HepG2 (cell line): ENCODE results near the gene PIP5K1C. TPM values are rescaled to one million over a fixed set of nuclear protein-coding genes. Genes with fewer than 3 reads are reported as not detected.

ENCODE experiments used
- ATAC-seq: fragments of 200-7000 bp; cut with Tn5 transposase; 3 replicates; pipeline ENCODE4 v1.9.1; 2020; ENCODE audit warnings: mild to moderate bottlenecking, moderate library complexity
- BruUV-seq: library from RNA; stranded (reverse); fragments of 400-500 nt; replicated peaks from 2 replicates; lab custom pipeline; 2021; lab: Mats Ljungman, UMichigan
- CTCF ChIA-PET: fragments of 300-600 bp; formaldehyde crosslinking; extraction: SDS; loops from one replicate; lab custom pipeline; 2021; ENCODE audit warnings: low total read pairs, inconsistent platforms, low intra/inter-chr PET ratio; lab: Yijun Ruan, JAX
- POLR2A ChIA-PET: fragments of 350-600 bp; sonication (Branson Sonifier 250); formaldehyde crosslinking; loops from one replicate; lab custom pipeline; 2020; ENCODE audit warnings: antibody characterized with exemption, inconsistent platforms; lab: Yijun Ruan, JAX
- DNase-seq: peaks from one replicate; pipeline ENCODE4 v3.0.0-alpha.2; 2015; ENCODE audit warnings: low spot score
- FAIRE-seq: peaks from 3 replicates; lab custom pipeline; 2011; peaks lifted over from hg19 to GRCh38; lab: Jason Lieb, UNC
- H2AFZ ChIP-seq: one replicate; pipeline ENCODE4 v1.6.1; 2011; ENCODE audit warnings: low read length, inconsistent platforms
- H3K27ac ChIP-seq: fragments of 300-600 bp; 3 replicates; pipeline ENCODE4 v1.8.0; 2011; ENCODE audit warnings: mixed run types, mild to moderate bottlenecking, mixed read lengths, low read length, inconsistent platforms; ENCODE audit not compliant: insufficient read depth; ENCODE audit errors: extremely low read length
- H3K27me3 ChIP-seq, 2 experiments: fragments of 200-600 bp in 1 of 2; 2 replicates in 1 of 2; 3 replicates in 1 of 2; pipeline versions ENCODE4 v1.6.0 to v1.8.0; 2011; ENCODE audit warnings: low read length in 2 of 2, mild to moderate bottlenecking in 2 of 2, moderate library complexity in 2 of 2, inconsistent platforms in 1 of 2; ENCODE audit not compliant: insufficient read depth in 2 of 2, control insufficient read depth in 1 of 2
- H3K36me3 ChIP-seq, 2 experiments: fragments of 200-600 bp in 1 of 2; replicated peaks in 1 of 2; 2 replicates in 1 of 2; 3 replicates in 1 of 2; pipeline versions ENCODE4 v1.5.1 to v1.8.0; 2011; ENCODE audit warnings: low read length in 2 of 2, inconsistent platforms in 1 of 2; ENCODE audit not compliant: insufficient read depth in 2 of 2, control insufficient read depth in 1 of 2
- H3K4me1 ChIP-seq: 2 replicates; pipeline ENCODE4 v1.5.1; 2012; ENCODE audit warnings: low read length, inconsistent platforms; ENCODE audit not compliant: insufficient read depth
- H3K4me2 ChIP-seq: 2 replicates; pipeline ENCODE4 v1.6.0; 2011; ENCODE audit warnings: low read depth, low read length, inconsistent platforms
- H3K4me3 ChIP-seq, 3 experiments: fragments of 200-600 bp in 1 of 3; sonication (generic), shearing (Covaris generic) in 1 of 3; replicated peaks in 1 of 3; 2 replicates each; pipeline ENCODE4 v1.5.1; 2011 to 2016; ENCODE audit warnings: low read length in 3 of 3, inconsistent platforms in 2 of 3, low read depth in 2 of 3, mild to moderate bottlenecking in 2 of 3, control low read depth in 1 of 3, mixed read lengths in 1 of 3; ENCODE audit not compliant: insufficient read depth in 1 of 3
- H3K79me2 ChIP-seq: one replicate; pipeline ENCODE4 v1.6.1; 2011; ENCODE audit warnings: low read length, inconsistent platforms; ENCODE audit not compliant: insufficient read depth
- H3K9ac ChIP-seq: 2 replicates; pipeline ENCODE4 v1.6.0; 2011; ENCODE audit warnings: mild to moderate bottlenecking, low read depth, low read length, inconsistent platforms; ENCODE audit not compliant: insufficient read depth
- H3K9me3 ChIP-seq: 2 replicates; pipeline ENCODE4 v1.5.1; 2012; ENCODE audit warnings: mild to moderate bottlenecking, low read length
- H4K20me1 ChIP-seq: 2 replicates; pipeline ENCODE4 v1.6.0; 2011; ENCODE audit warnings: inconsistent platforms, mild to moderate bottlenecking, low read length, moderate library complexity; ENCODE audit not compliant: insufficient read depth
- CHCHD3 ChIP-seq: sonication (generic); formaldehyde crosslinking; IDR thresholded peaks from 2 replicates; pipeline ENCODE4 v1.8.0; 2022; ENCODE audit warnings: mild to moderate bottlenecking, missing genetic modification reagents, moderate library complexity
- DPF2 ChIP-seq: sonication (generic); formaldehyde crosslinking; IDR thresholded peaks from 2 replicates; pipeline ENCODE4 v1.4.0; 2020; ENCODE audit warnings: mild to moderate bottlenecking, low read depth, missing genetic modification reagents, borderline replicate concordance
- IKZF5 ChIP-seq: IDR thresholded peaks from 2 replicates; pipeline ENCODE4 v1.6.1; 2018; ENCODE audit warnings: missing genetic modification reagents, mild to moderate bottlenecking, missing compliant biosample characterization
- NBN ChIP-seq: fragments of 450-650 bp; conservative IDR thresholded peaks from 2 replicates; pipeline ENCODE4 v1.6.1; 2017
- NFKB2 ChIP-seq: sonication (generic); formaldehyde crosslinking; IDR thresholded peaks from 2 replicates; pipeline ENCODE4 v1.4.0; 2020; ENCODE audit warnings: missing genetic modification reagents, borderline replicate concordance
- NFKBIZ ChIP-seq: IDR thresholded peaks from 2 replicates; pipeline ENCODE4 v1.6.1; 2018; ENCODE audit warnings: missing genetic modification reagents, missing compliant biosample characterization
- SMAD1 ChIP-seq: sonication (generic); formaldehyde crosslinking; IDR thresholded peaks from 2 replicates; pipeline ENCODE4 v1.4.0; 2020; ENCODE audit warnings: missing genetic modification reagents, low read depth, mild to moderate bottlenecking, borderline replicate concordance
- SNAPC2 ChIP-seq: sonication (generic); formaldehyde crosslinking; IDR thresholded peaks from 2 replicates; pipeline ENCODE4 v1.8.1; 2022; ENCODE audit warnings: mild to moderate bottlenecking, missing genetic modification reagents
- ZBTB20 ChIP-seq: sonication (generic); formaldehyde crosslinking; IDR thresholded peaks from 2 replicates; pipeline ENCODE4 v1.8.1; 2023; ENCODE audit warnings: missing genetic modification reagents, low read depth, mild to moderate bottlenecking, borderline replicate concordance
- ZFY ChIP-seq: sonication (generic); formaldehyde crosslinking; IDR thresholded peaks from 2 replicates; pipeline ENCODE4 v1.4.0; 2020; ENCODE audit warnings: missing genetic modification reagents
- ZSCAN5A ChIP-seq: sonication (generic); formaldehyde crosslinking; IDR thresholded peaks from 2 replicates; pipeline ENCODE4 v1.8.0; 2022; ENCODE audit warnings: mild to moderate bottlenecking, missing genetic modification reagents, borderline replicate concordance
- WGBS: methylation state at CpG from one replicate; pipeline ENCODE4 v1.1.6; 2017; ENCODE audit warnings: low lambda C conversion rate; 5-methylcytosine and 5-hydroxymethylcytosine counted together
- in situ Hi-C: cut with HindIII; loops from 2 replicates; pipeline ENCODE4 v1.10.0; 2017; ENCODE audit warnings: low pct_unique_long_range_greater_than_20kb; ENCODE audit not compliant: extremely low pct_ligation_motif_present
- intact Hi-C: fragments of 100-400 bp; cut with micrococcal nuclease; formaldehyde crosslinking; loops from one replicate; pipeline ENCODE4 v1.10.0; 2022; ENCODE audit not compliant: unreplicated experiment
- polyA plus RNA-seq, 8 experiments: library from polyadenylated mRNA; depleted of rRNA in 3 of 8; stranded (reverse) in 7 of 8; unstranded in 1 of 8; fragments of >200 nt; fragmentation: Illumina TruSeq in 4 of 8; extraction: Trizol in 4 of 8; gene quantifications; 2 replicates each; pipeline versions ENCODE4 v1.2.1 to v1.2.3, GENCODE V29; 2011 to 2016; ENCODE audit warnings: low read depth in 4 of 8, missing spikeins in 1 of 8, mixed read lengths in 1 of 8; ENCODE audit not compliant: insufficient read depth in 1 of 8
- total RNA-seq, 5 experiments: library from RNA; depleted of rRNA; stranded (reverse); fragments of >200 nt; fragmentation: Illumina TruSeq; extraction: Trizol; gene quantifications; 2 replicates each; pipeline ENCODE4 v1.2.3, GENCODE V29; 2016; ENCODE audit warnings: low read depth in 1 of 5
- TF ChIP-seq, protein P1 (sequence below): sonication (generic); formaldehyde crosslinking; IDR thresholded peaks from 2 replicates; pipeline ENCODE4 v1.8.0; 2022; ENCODE audit warnings: mild to moderate bottlenecking, missing genetic modification reagents; ENCODE audit not compliant: insufficient replicate concordance

The PIP5K1C gene
- total and polyA plus RNA-seq, 2 of the 13 experiments (the other 11 are each of a cell fraction or from before 2014, with no cell fraction given): 3.6 to 4.3 TPM

DNA sequence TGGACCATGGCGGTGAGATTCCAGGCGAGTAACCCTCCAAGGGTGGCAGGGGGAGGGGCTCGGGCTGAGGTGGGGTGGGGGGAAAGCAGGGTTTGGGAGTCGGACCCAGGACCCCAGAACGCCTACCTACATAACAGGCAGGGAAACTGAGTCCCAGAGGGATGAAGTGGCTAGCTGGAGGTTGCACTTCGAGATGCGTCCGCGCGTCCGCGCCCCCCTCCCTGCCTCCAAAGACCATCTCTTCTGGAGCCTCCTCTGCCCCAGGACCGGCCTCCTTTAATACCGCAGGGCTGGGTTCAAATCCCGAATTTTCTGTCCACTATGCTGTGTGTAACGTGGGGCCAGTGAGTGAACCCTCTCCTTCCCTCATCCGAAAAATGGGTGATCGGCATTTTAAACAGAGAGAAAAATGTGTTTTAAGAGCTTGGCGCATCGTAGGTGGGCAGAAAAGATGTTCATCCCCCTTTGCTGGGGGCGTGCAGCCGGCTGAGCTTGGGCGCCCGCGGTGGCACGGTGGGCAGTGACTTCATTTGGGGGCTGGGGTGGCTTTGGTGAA lies 21.7 kb upstream of the PIP5K1C start:
- H3K4me2 ChIP-seq: no peak overlapping the region
- peaks cover 30% of the 10 kb centered on the region for H3K4me1 ChIP-seq
- no peak for ATAC-seq
- no peaks in the 10 kb centered on the region for H3K79me2 ChIP-seq
- no peaks in the 10 kb centered on the region for H3K36me3 ChIP-seq
- H3K9ac ChIP-seq: no peak overlapping the region
- ChIA-PET CTCF (no interaction called here), POLR2A (interaction anchor here (0.6 to 0.7 kb wide), 2 partner anchors 12 to 39 kb away, joined by 3 read pairs; partner anchors contain the start of gene APBA3)
- 91% methylated on average over 19 of the region's 26 CpGs for WGBS
- no peaks in the 10 kb centered on the region; a peak in 1 of 5 replicates for H3K27me3 ChIP-seq
- H3K4me3 ChIP-seq: no peak overlapping the region
- H2AFZ ChIP-seq: no peak overlapping the region
- in situ Hi-C loops (no loop called here), intact Hi-C loops (no loop called here)
- FAIRE-seq: no peak
- no peak for DNase-seq
- TF ChIP-seq NFKBIZ (CRISPR knock-in tag): no peak
- no peak for TF ChIP-seq SNAPC2 (CRISPR knock-in tag)
- no peak for TF ChIP-seq SMAD1 (CRISPR knock-in tag)
- TF ChIP-seq NFKB2 (CRISPR knock-in tag): no peak
- no peak for TF ChIP-seq ZFY (CRISPR knock-in tag)
- TF ChIP-seq, protein P1, sequence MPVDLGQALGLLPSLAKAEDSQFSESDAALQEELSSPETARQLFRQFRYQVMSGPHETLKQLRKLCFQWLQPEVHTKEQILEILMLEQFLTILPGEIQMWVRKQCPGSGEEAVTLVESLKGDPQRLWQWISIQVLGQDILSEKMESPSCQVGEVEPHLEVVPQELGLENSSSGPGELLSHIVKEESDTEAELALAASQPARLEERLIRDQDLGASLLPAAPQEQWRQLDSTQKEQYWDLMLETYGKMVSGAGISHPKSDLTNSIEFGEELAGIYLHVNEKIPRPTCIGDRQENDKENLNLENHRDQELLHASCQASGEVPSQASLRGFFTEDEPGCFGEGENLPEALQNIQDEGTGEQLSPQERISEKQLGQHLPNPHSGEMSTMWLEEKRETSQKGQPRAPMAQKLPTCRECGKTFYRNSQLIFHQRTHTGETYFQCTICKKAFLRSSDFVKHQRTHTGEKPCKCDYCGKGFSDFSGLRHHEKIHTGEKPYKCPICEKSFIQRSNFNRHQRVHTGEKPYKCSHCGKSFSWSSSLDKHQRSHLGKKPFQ (CRISPR knock-in tag): no peak
- TF ChIP-seq NBN: no peak
- no peak for TF ChIP-seq IKZF5 (CRISPR knock-in tag)
- TF ChIP-seq ZSCAN5A (CRISPR knock-in tag): no peak
- TF ChIP-seq CHCHD3 (CRISPR knock-in tag): no peak
- no peak for TF ChIP-seq ZBTB20
- no peak for TF ChIP-seq DPF2
- H4K20me1 ChIP-seq: no peaks in the 10 kb centered on the region
- H3K9me3 ChIP-seq: no peaks in the 10 kb centered on the region
- no peak overlapping the region for H3K27ac ChIP-seq
- no TSS peak for BruUV-seq
